Brain microvascular endothelial cell (primary cell): ENCODE results near the gene ELMO1.

Experiments
- DNase-seq: peaks from one replicate; pipeline ENCODE4 v3.0.0-alpha.2; 2020
- H3K27ac ChIP-seq: fragments of 250-450 bp; sonication (Bioruptor Pico); 2 replicates; pipeline ENCODE4 v1.5.1; 2020; ENCODE audit warnings: mild to moderate bottlenecking, moderate library complexity
- H3K27me3 ChIP-seq: fragments of 250-450 bp; sonication (Bioruptor Pico); replicated peaks from 2 replicates; pipeline ENCODE4 v1.5.1; 2020; ENCODE audit warnings: mild to moderate bottlenecking
- H3K36me3 ChIP-seq: fragments of 250-450 bp; sonication (Bioruptor Pico); replicated peaks from 2 replicates; pipeline ENCODE4 v1.5.1; 2020; ENCODE audit warnings: mild to moderate bottlenecking
- H3K4me3 ChIP-seq: 2 replicates; pipeline ENCODE4 v1.5.1; 2011; ENCODE audit warnings: low read depth, mild to moderate bottlenecking, control low read depth, low read length, moderate library complexity
- in situ Hi-C: cut with HindIII; loops from 2 replicates; pipeline ENCODE4 v1.10.0; 2017; ENCODE audit warnings: low sequenced_read_pairs, low pct_ligation_motif_present
- TF ChIP-seq, protein P1 (sequence below): IDR thresholded peaks from 2 replicates; pipeline ENCODE4 v1.5.1; 2011; ENCODE audit warnings: low read depth, mild to moderate bottlenecking, moderate library complexity, low read length, control low read depth, inconsistent platforms; ENCODE audit errors: missing control alignments

Gene ELMO1

DNA sequence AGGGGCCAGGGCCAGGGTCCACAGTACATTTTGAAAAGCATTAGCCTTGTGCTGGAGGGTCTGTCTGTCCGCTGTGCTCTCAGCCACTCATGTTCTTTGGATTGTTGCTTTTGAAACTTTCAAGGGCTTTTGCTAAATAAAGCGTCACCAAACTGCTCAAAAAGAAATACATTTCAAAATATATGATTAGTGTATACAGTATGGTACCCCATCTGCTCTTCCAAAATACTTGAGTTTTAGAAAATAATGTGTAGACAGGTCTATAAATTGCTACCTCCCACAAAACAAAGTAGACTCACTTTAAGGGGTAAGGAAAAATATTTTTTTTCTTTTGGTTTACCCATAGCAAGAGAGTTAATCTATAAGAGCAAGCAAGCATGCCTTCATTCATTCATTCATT, 530.1 kb downstream of the ELMO1 start:
- in situ Hi-C loops, result no loop called here
- DNase-seq, result no peak
- TF ChIP-seq, protein P1, sequence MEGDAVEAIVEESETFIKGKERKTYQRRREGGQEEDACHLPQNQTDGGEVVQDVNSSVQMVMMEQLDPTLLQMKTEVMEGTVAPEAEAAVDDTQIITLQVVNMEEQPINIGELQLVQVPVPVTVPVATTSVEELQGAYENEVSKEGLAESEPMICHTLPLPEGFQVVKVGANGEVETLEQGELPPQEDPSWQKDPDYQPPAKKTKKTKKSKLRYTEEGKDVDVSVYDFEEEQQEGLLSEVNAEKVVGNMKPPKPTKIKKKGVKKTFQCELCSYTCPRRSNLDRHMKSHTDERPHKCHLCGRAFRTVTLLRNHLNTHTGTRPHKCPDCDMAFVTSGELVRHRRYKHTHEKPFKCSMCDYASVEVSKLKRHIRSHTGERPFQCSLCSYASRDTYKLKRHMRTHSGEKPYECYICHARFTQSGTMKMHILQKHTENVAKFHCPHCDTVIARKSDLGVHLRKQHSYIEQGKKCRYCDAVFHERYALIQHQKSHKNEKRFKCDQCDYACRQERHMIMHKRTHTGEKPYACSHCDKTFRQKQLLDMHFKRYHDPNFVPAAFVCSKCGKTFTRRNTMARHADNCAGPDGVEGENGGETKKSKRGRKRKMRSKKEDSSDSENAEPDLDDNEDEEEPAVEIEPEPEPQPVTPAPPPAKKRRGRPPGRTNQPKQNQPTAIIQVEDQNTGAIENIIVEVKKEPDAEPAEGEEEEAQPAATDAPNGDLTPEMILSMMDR, result no peak
- H3K27ac ChIP-seq, result no peak overlapping the region
- H3K27me3 ChIP-seq, result no peaks in the 10 kb centered on the region
- H3K36me3 ChIP-seq, result no peaks in the 10 kb centered on the region
- no peak overlapping the region for H3K4me3 ChIP-seq

DNA sequence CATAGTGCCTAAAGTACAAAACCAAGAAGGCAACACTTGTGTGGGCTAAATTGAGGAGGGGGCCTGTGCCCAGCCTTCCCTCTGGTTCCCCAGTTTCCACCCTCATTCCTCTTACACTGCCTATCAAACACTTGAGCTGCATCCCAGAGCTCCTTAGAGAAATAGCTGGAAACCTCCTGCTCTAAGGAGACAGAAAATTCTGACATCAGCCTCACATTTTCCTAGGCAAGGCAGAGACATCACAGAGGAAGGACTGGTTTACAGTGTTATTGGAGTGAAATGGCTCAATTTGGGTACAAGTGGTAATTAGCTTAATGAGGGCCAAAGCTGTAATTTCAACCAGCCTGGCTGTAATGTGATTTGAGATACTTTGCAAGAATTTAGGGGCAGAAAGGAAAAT, 532.0 kb downstream of the ELMO1 start:
- in situ Hi-C loops, result no loop called here
- TF ChIP-seq, protein P1, result no peak

DNA sequence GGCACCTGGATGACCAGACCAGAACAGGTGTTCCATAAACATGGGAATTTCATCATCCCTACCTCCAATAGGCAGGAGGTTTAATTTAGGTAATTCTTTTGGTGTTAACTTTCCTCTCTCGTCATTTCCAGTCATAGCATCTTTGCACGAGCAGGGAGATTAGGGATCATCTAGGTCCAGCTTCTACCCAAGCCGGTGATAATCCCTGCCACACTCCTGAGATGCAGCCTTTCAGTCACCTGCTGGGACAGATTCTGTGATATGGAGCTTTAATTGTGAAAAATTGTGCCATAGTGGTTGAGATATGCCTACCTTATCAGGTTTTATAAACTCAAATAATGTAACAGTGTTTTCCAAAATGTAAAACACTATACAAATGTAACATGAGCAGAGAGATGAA, 532.5 kb downstream of the ELMO1 start:
- Histone ChIP-seq H3K27ac (no peak overlapping the region), H3K27me3 (no peaks in the 10 kb centered on the region)
- no peak for DNase-seq

More for the DNA sequence above, 532.0 kb downstream of the ELMO1 start:
- Histone ChIP-seq H3K27ac (no peak overlapping the region), H3K4me3 (no peak overlapping the region), H3K27me3 (no peaks in the 10 kb centered on the region), H3K36me3 (no peaks in the 10 kb centered on the region)
- no peak for DNase-seq

DNA sequence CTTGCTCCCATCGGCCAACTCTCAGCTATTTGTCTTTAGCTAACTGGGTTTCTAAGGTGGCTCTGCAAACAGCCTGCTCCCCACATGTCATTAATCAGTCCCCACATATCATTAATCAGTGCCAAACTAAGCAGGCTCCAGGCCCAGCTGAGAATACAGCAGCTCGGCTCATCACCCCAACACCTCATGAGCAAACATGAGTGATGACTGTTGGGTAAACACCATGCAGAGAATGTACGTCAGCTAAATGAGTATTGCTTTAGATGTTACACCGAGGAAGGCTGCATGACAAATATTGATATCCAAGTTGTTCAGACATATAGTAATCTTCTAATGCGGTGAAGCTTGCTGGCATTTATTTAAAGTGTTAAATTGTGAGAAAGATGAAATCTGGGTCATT, 536.9 kb downstream of the ELMO1 start:
- no peak overlapping the region for H3K4me3 ChIP-seq
- no peak for DNase-seq
- H3K27me3 ChIP-seq, result no peaks in the 10 kb centered on the region
- TF ChIP-seq, protein P1, result no peak
- in situ Hi-C loops, result no loop called here
- no peaks in the 10 kb centered on the region for H3K36me3 ChIP-seq
- no peak overlapping the region for H3K27ac ChIP-seq

More for the DNA sequence above, 532.5 kb downstream of the ELMO1 start:
- Histone ChIP-seq H3K4me3 (no peak overlapping the region), H3K36me3 (no peaks in the 10 kb centered on the region)
- in situ Hi-C loops, result no loop called here
- TF ChIP-seq, protein P1, result no peak

DNA sequence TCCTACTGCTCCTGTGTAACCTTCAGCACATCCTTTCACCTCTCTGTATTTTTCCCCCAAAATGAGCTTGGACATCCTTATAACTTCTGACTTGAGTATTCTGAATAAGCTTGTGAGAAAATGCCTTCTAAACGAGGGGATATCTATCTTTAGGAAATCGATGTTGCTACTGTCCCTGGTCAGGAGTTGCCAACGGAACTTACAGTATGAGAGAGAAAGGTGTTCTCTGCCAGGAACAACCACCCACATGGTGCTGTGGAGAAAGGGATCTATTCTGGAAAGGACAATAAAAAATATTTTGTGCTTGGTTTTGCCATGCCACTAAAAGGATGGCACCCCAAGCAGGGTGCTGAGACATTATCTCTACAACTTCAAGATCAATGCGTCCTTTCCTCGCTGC, 537.8 kb downstream of the ELMO1 start:
- TF ChIP-seq, protein P1, result no peak
- in situ Hi-C loops, result no loop called here
- H3K27me3 ChIP-seq, result no peaks in the 10 kb centered on the region
- no peak for DNase-seq
- no peak overlapping the region for H3K4me3 ChIP-seq
- H3K36me3 ChIP-seq, result no peaks in the 10 kb centered on the region
- H3K27ac ChIP-seq, result no peak overlapping the region

DNA sequence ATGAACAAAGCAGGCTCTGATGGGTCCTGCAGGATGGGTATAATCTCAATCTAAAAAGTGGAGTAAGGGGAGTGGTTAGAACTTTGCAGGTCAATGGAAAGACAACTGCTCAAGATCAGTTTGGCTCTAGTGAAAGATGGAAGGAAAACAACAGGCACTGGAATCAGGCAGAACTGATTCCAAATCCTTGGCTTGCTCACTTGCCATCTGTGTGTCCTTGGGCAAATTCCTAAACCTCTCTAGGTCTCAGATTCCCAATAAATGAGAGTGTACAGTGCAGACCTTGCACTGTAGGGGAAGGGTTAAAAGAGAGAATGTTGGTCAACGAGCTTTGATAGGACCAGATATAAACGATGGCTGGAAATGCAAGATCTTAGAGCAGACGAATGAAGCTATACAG, 538.3 kb downstream of the ELMO1 start:
- no peak for DNase-seq
- no peak overlapping the region for H3K27ac ChIP-seq
- no peaks in the 10 kb centered on the region for H3K36me3 ChIP-seq
- no peak overlapping the region for H3K4me3 ChIP-seq
- no peaks in the 10 kb centered on the region for H3K27me3 ChIP-seq
- in situ Hi-C loops, result no loop called here
- TF ChIP-seq, protein P1, result no peak
